Raji (cell line): ENCODE measurements around the gene FAAP20.

ENCODE experiments used
- POLR2A ChIP-seq: IDR thresholded peaks from 2 replicates; pipeline ENCODE4 v1.6.1; 2011; ENCODE audit warnings: low read depth, low read length, control low read depth; ENCODE audit not compliant: insufficient read depth

FAAP20 gene

DNA sequence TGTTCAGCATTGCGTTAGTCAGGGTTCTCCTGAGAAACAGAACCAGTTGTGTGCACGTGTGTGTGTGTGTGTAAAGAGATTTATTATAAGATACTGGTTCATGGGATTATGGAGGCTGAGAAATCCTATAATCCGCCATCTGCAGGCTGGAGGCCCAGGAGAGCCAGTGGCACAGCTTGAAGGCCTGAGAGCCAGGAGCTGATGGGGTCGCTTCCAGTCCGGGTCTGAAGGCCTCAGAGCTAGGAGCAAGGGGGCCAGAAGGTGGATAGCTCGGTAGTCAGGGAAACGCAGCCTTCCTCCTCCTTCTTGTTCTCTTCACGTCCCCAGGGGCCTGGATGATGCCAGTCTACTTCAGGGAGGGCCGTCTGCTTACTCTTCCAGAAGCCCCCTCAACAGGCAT, 37.7 kb downstream of the FAAP20 start:
- TF ChIP-seq POLR2A, result no peak

- TF ChIP-seq POLR2A, result no peak
Measured at GRCh38 chr1:2155788-2156187, 38.8 kb downstream of the FAAP20 start.

GRCh38 chr1:2155147-2155598, 39.4 kb downstream of the FAAP20 start:
- TF ChIP-seq POLR2A, result no peak

GRCh38 chr1:2154022-2154421, 40.5 kb downstream of the FAAP20 start:
- TF ChIP-seq POLR2A, result no peak

GRCh38 chr1:2152954-2153353, 41.6 kb downstream of the FAAP20 start:
- no peak for TF ChIP-seq POLR2A

DNA sequence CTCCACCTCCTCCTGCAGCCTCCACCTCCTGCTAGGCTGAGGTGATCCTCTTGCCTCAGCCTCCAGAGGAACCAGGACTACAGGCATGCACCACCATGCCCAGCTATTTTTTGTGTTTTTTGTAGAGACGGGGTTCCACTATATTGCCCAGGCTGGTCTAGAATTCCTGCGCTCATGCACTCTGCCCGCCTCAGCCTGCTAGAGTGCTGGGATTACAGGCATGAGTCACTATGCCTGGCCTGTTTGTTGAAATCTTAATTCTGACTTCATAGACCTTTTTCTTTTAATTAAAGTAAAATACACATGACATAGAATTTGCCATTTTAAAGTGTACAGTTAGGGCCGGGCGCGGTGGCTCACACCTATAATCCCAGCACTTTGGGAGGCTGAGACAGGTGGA, 42.7 kb downstream of the FAAP20 start:
- TF ChIP-seq POLR2A, result no peak

DNA sequence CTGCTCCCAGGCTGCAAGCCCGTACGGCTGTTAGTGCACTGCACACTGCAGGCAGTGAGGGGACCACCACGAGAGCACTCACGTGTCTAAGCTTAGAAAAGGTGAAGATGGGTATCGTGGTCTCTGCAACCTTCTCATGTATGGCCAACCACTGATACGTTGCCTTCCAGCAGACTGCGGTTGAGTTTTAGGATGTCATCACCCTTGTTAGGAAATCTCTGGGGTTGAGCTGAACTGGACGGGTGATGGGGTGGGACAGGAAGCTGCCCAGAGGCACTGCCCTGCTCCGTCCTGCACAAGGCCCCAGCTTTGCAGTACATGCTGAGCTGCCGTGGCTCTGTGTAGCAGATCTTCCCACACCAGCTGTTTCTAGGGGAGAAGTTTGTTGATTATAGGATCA, 43.3 kb downstream of the FAAP20 start:
- no peak for TF ChIP-seq POLR2A

DNA sequence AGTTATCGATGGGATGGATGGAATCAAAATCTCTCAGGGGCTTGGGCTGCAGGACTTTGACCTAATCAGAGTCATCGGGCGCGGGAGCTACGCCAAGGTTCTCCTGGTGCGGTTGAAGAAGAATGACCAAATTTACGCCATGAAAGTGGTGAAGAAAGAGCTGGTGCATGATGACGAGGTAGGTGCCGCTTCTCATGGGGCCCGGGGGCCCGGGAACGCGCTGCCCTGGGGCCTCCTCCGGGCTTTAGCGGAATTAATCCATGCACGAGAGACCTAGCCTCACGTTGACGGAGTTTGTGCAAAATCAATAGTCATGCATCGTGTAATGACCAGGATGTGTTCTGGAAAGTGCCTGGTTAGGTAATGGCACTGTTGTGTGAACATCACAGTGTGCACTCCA, 43.8 kb downstream of the FAAP20 start:
- TF ChIP-seq POLR2A, result no peak

- TF ChIP-seq POLR2A, result no peak
Measured at GRCh38 chr1:2148691-2149090, 45.9 kb downstream of the FAAP20 start.

DNA sequence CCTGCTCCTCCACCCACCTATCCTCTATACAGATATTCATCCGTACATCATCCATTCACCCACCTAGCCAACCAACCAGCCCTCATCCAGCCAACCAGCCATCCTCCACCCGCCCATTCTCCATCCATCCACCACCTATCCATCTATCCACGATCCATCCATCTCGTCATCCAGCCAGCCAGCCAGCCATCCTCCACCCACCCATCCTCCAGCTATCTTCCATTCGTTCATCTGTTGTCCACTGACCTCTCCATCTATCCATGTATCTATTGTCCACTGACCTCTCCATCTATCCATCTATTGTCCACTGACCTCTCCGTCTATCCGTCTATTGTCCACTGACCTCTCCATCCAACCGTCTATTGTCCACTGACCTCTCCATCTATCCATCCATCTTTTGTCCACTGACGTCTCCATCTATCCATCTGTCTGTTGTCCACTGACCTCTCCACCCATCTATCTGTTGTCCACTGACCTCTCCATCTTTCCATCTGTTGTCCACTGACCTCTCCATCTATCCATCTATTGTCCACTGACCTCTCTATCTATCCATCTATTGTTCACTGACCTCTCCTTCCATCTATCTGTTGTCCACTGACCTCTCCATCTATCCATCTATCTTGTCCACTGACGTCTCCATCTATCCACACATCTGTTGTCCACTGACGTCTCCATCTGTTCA, 47.6 kb downstream of the FAAP20 start:
- no peak for TF ChIP-seq POLR2A

DNA sequence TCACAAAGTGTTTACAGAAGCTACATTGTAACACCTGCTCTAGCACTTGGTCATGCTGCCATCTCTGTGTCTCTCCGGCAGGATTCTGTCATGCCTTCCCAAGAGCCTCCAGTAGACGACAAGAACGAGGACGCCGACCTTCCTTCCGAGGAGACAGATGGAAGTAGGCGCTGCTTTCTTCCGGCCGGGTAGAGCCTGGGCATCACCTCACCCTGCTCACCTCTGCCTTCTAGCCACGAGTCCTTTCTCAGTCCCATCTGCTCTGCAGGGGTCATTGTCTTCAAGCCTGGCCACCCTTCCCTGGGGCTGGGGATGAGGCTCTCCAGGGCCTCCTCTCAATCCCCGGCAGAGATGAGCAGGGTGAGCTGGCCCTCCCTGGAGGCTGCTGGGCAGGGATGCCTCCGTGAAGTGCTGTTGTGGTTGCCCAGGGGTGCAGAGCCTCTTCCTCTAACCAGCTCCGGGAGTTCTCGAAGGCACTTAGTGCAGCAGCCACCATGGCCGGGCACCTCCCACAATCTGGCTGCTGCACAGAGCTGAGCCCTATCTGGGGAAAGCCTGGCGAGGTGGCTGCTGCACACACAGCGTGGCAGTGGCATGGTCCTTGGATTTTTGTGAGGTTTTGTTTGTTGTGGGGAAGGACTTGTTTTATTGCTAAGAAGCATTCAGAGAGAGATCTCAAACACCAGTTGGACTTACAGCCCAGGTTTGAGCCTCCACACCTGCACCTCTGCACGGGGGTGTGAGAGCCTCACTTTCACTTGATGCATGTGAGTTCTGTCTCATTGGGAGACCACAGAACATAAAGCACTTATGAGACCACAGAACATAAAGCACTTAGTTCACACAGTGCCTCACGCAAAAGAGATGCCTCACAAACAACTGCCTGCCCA, 48.4 kb downstream of the FAAP20 start:
- TF ChIP-seq POLR2A, result no peak

DNA sequence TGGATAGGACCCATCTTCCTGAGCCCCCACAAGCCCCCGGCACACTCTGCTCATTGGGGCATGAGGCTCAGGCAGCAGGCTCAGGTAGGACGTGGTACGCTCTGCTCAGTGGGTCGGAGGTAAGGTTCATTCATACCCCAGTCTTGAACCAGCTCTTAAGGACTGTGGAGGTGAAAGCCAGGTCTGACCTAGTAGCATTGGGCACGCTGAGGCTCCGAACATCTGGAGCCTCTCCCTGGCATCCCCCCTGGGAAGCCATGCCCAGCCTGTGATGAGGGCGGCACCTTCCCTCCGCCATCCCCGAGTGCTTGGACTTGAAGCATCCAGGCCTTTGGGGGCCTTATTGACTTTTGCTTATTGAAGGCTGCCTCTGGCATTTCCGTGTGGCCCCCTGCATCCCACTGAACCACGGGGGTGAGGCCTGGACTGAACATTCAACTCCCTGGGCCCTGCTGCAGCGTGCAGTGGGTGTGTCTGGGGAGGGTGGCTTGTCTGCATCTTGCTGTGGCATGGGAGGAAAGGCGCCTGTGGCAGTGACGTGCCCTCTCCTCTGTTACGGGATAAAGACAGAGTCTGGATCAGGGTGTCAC, 50.0 kb downstream of the FAAP20 start:
- TF ChIP-seq POLR2A, result no peak

- no peak for TF ChIP-seq POLR2A
Measured at GRCh38 chr1:2143814-2144500, 50.6 kb downstream of the FAAP20 start.

GRCh38 chr1:2141025-2141424, 53.5 kb downstream of the FAAP20 start:
- TF ChIP-seq POLR2A, result no peak
